ENCODE data around the gene GBP3.

- TF ChIP-seq YY1 (IDR thresholded peaks at IDR 0.05; ENCODE audit: insufficient read depth, insufficient read length) (no peak), SUZ12 (IDR thresholded peaks at IDR 0.05; ENCODE audit: extremely low read depth, insufficient read depth, insufficient read length) (no peak), ZNF274 (IDR thresholded peaks at IDR 0.05; ENCODE audit: low read depth, low read length) (no peak)
These were observed 21.2 kb downstream of the GBP3 start for GRCh38 chr1:89001510-89001909.

Data from NT2/D1 (cell line).